Cortex of kidney (tissue), 1 donor: ENCODE data around the gene OR6A2.
"Not testable (repeated sequence)": the region's sequence is repeated elsewhere in the genome, so short reads cannot be mapped to it uniquely, and the experiment has no call there.

Source experiments
- DNase-seq: peaks from one replicate; lab custom pipeline; 2025; lab: John Stamatoyannopoulos, UW

OR6A2 gene

GRCh38 chr11:6799402-6799801, at the start of gene OR6A2:
OR6A2 (minus strand) TSS chr11:6799689; CDS start chr11:6795708, 3,981 bp downstream.
- no peak for DNase-seq

GRCh38 chr11:6845383-6845782, 45.9 kb upstream of the OR6A2 start, which contains the start of gene OR10A5:
OR10A5 (plus strand) TSS chr11:6845683; CDS start chr11:6845683, 0 bp downstream.
- DNase-seq, result no peak

GRCh38 chr11:6844356-6844755, 44.9 kb upstream of the OR6A2 start:
- DNase-seq, result no peak

GRCh38 chr11:6843670-6844069, 44.2 kb upstream of the OR6A2 start:
- DNase-seq, result no peak

GRCh38 chr11:6841694-6842093, 42.2 kb upstream of the OR6A2 start:
- DNase-seq, result no peak

- no peak for DNase-seq
Observed at GRCh38 chr11:6834021-6834420, 34.5 kb upstream of the OR6A2 start.

- DNase-seq, result no peak
Observed at GRCh38 chr11:6833356-6833755, 33.9 kb upstream of the OR6A2 start.

- no peak for DNase-seq
Observed at GRCh38 chr11:6828103-6828502, 28.6 kb upstream of the OR6A2 start.

- no peak for DNase-seq
Observed at GRCh38 chr11:6825231-6825744, 25.8 kb upstream of the OR6A2 start.

GRCh38 chr11:6824136-6824823, 24.8 kb upstream of the OR6A2 start:
- DNase-seq, result no peak

- DNase-seq, result no peak
Observed at GRCh38 chr11:6818967-6819366, 19.5 kb upstream of the OR6A2 start.

- no peak for DNase-seq
Observed at GRCh38 chr11:6817694-6818093, 18.2 kb upstream of the OR6A2 start.

GRCh38 chr11:6813656-6814055, 14.2 kb upstream of the OR6A2 start:
- DNase-seq, result no peak

- no peak for DNase-seq
Observed at GRCh38 chr11:6812390-6813005, 13.0 kb upstream of the OR6A2 start.

- DNase-seq, result not testable (repeated sequence)
Observed at GRCh38 chr11:6801075-6801474, 1.6 kb upstream of the OR6A2 start.

- DNase-seq, result no peak
Observed at GRCh38 chr11:6794639-6795038, 4.8 kb downstream of the OR6A2 start.

- DNase-seq, result no peak
Observed at GRCh38 chr11:6790546-6790945, 8.9 kb downstream of the OR6A2 start.

- DNase-seq, result no peak
Observed at GRCh38 chr11:6782720-6783119, 16.8 kb downstream of the OR6A2 start, which contains the start of gene OR2AG1. OR2AG1 (plus strand) TSS chr11:6783020; CDS start chr11:6785038, 2,018 bp downstream.

- DNase-seq, result no peak
Observed at GRCh38 chr11:6780829-6781228, 18.7 kb downstream of the OR6A2 start.

GRCh38 chr11:6778518-6778917, 21.0 kb downstream of the OR6A2 start:
- no peak for DNase-seq

GRCh38 chr11:6771926-6772893, 27.3 kb downstream of the OR6A2 start, which contains the start of gene OR2AG2:
OR2AG2 (minus strand) TSS chr11:6771976; CDS start chr11:6768957, 3,019 bp downstream.
- no peak for DNase-seq

GRCh38 chr11:6757373-6757967, 42.0 kb downstream of the OR6A2 start:
- DNase-seq, result no peak
